Suprapubic skin (tissue), 4 donors: ENCODE measurements around the gene PAPOLG.
"Not testable (repeated sequence)": the region's sequence is repeated elsewhere in the genome, so short reads cannot be mapped to it uniquely, and the experiment has no call there.

Experiments used
- POLR2A ChIP-seq, 2 donors: fragments of 450-650 bp; IDR thresholded peaks; one replicate each; pipeline ENCODE4 v1.6.1; 2017; ENCODE audit warnings: antibody characterized with exemption in 2 of 2, mild to moderate bottlenecking in 2 of 2, moderate library complexity in 2 of 2
- POLR2AphosphoS5 ChIP-seq, 3 donors: sonication (generic); formaldehyde crosslinking; IDR thresholded peaks; one replicate each; pipeline ENCODE4 v1.6.1; 2017; ENCODE audit warnings: antibody characterized with exemption in 3 of 3
- TF ChIP-seq, protein P1 (sequence below), 2 donors: fragments of 200-600 bp in 1 of 2; fragments of 450-650 bp in 1 of 2; sonication (generic) in 1 of 2; IDR thresholded peaks; one replicate each; pipeline ENCODE4 v1.5.1; 2016 to 2019; ENCODE audit warnings: antibody characterized with exemption in 2 of 2, mild to moderate bottlenecking in 1 of 2, moderate library complexity in 1 of 2

DNA sequence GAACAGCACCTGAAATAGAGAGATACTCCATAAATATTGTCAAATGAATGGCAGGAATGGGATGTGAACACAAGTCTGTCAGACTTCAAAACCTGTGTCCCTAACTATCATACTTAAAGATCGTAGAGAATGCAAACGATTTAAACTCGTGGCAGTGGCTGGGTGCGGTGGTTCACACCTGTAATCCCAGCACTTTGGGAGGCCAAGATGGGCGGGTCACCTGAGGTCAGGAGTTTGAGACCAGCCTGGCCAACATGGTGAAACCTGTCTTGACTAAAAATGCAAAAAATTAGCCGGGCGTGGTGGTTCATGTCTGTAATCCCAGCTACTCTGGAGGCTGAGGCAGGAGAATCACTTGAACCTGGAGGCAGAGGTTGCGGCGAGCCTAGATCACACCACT is 61.1 kb downstream of the PAPOLG start:
- TF ChIP-seq, protein P1, sequence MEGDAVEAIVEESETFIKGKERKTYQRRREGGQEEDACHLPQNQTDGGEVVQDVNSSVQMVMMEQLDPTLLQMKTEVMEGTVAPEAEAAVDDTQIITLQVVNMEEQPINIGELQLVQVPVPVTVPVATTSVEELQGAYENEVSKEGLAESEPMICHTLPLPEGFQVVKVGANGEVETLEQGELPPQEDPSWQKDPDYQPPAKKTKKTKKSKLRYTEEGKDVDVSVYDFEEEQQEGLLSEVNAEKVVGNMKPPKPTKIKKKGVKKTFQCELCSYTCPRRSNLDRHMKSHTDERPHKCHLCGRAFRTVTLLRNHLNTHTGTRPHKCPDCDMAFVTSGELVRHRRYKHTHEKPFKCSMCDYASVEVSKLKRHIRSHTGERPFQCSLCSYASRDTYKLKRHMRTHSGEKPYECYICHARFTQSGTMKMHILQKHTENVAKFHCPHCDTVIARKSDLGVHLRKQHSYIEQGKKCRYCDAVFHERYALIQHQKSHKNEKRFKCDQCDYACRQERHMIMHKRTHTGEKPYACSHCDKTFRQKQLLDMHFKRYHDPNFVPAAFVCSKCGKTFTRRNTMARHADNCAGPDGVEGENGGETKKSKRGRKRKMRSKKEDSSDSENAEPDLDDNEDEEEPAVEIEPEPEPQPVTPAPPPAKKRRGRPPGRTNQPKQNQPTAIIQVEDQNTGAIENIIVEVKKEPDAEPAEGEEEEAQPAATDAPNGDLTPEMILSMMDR (IDR thresholded peaks at IDR 0.05), result not testable (repeated sequence)
- not testable (repeated sequence) for TF ChIP-seq POLR2A, POLR2AphosphoS5 (IDR thresholded peaks at IDR 0.05)
